CD4-positive, alpha-beta T cell treated with Interleukin-10 for 1 hour (primary cell): Measurements from ENCODE around the gene ACSBG1.

ENCODE experiments used
- DNase-seq: peaks from one replicate; pipeline ENCODE4 v3.0.0-alpha.2; 2020

The ACSBG1 gene

DNA sequence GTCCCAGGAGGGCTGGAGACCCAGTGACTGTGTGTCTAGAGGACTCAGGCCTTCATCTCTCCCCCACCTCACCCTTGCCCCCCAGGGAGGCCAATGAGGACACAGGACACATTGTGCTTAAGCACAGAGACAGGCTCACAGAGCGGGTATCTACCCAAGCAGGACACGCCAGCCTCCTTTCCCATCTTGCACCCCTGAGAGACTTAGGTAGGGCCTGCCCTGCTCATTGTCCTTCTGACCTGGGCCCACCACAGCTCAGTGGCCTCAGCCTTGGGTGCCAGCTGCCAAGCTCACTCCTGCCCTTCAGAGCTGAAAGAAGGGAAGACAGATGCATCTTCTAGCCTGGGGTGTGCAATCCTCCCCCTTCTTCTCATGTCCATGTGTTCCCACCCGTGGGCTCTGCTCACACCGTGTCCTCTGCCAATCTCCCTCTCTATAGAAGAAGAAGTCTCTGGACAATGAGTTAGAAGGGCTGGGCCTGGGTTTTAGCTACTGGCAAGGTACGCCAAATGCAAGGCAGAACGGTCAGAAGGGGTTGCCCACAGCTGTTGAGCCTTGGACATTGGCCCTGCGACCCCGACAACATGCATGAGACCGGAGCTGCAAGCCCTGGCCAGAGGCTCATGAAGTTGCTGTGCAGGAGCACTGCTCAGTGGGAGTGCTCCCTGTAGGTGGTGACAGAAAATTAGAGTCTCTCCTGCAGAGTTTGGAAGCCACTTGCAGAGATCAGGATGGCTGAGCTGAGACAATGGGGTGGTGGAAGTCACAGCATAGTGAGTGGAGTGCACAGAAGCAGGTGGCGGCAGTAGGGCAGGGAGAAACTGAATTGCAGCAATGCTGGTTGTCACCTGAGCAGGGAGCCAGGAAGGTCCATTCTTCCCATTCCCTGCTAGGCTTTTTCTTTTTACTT lies 32.8 kb downstream of the ACSBG1 start:
- DNase-seq = no peak

- no peak for DNase-seq
These were observed 34.0 kb downstream of the ACSBG1 start for GRCh38 chr15:78200276-78200930.

DNA sequence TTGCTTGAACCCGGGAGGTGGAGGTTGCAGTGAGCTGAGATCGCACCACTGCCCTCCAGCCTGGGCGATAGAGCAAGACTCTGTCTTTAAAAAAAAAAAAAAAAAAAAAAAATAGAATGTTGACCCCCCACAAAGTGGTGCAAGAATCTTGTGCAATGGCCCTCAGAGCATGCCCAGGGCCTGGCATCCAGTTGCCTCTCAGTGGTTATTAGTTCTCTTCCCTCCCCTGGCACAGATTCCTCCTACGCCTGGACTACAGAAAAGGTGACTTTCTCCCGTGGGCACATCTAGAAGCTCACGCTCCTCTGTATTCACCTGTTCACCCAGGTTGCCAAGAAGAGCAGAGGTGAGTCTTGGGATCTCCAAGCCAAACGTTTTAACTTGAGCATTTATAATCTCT lies 36.7 kb downstream of the ACSBG1 start:
- DNase-seq = no peak

GRCh38 chr15:78195735-78196201 lies 38.6 kb downstream of the ACSBG1 start:
- DNase-seq = peak; percentile 52

DNA sequence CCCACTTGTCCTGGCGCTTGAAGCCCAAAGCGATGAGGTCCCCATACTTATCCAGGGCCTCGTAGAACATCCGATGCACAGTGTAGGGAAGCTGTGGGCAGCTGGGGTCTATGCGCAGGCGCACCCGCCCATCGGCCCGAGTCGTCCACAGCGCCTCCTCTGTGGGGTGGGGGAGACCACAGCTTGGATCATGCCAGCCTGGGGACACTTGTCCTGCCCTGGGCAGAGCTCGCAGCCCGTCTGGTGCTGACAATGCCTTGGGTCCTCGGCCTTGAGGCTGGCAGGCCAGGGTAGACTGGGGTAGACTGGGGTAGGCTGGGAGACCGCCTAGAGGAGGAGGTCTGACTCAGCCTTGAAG lies 39.8 kb downstream of the ACSBG1 start:
- no peak for DNase-seq

DNA sequence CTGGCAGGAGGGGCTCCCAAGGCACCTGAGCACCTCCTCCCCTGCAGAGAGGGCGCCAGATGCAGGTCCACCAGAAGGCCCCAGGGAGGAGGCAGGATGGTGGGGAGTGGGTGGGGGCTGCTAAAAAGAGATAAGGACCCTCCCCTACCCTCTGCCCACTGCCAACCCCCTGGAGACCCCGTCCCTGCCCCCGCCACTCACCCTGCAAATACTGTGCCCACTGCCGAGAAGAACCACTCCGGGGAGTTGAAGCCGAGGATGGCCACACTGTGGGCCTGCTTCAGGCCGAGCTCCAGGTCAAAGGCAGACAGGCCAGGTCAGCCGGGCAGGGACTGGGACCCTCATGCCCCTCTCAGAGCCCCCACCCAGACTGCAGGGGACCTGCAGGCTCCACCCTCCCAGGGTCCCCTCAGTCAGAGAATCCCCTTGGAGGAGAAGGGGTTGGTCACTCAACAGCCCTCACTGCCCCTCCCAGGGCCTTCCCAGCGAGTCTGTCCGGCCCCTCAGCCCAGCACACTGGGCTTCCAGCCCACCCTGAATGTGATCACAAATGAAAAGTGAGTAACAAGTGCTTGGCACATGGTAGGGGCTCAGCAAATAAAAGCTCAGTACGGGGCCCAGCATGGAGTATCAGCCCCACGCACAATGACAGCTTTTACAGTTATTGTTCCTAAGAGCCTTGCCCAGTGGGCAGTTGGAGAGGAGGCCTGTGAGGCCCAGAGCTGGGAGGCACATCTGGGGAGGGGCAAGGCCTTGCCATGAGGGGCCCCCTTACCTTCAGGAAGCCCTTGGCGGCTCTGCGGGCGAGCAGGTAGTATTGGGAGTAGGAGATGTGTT lies 40.4 kb downstream of the ACSBG1 start:
- no peak for DNase-seq

GRCh38 chr15:78192826-78193594 lies 41.4 kb downstream of the ACSBG1 start:
- no peak for DNase-seq

GRCh38 chr15:78182821-78183220 lies 51.5 kb downstream of the ACSBG1 start:
- DNase-seq = no peak

DNA sequence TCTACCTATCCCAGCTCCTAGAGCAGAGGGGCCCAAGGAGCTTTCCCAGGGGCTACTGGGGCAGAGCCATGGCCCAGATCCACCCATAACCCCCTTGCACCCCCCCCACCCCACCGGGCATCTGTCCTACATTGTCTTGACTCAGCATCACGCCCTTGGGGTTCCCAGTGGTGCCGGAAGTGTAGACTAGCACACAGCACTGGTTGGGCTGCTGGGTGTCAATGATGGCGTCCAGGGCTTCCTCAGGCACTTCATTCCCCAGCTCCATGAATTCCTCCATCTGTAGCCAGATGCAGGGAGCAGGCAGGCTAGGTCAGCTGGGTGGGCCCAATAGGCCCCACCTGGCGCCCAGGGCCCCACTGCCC lies 52.0 kb downstream of the ACSBG1 start:
- DNase-seq = no peak

- DNase-seq = no peak
These were observed 54.5 kb downstream of the ACSBG1 start for GRCh38 chr15:78179906-78180305.

DNA sequence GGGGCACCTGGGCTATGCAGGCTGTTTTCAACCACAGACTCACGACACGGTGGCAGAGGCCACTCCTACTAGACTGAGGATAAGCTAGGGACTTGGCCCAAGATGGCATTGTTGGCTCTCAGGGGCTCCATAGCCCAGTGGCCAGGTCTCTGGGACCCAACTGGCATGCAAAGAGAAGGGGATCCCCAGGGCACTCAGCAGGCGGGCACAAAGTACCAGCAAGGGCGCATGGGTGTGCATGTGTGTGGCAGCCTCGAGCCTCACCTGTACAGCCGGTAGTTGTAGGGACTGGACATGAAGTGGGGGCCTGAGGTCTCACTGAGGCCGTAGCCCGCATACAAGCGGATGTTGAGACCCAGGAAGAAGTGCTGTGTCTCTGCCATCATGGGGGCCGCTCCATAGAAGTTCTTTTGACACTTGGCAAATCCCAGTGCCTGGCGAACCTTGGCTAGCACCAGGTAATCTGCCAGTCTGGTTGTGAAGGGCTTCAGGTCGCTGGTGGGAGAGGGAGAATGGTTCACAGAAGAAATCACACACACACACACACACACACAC lies 55.0 kb downstream of the ACSBG1 start:
- DNase-seq = no peak

- no peak for DNase-seq
These were observed 56.3 kb downstream of the ACSBG1 start for GRCh38 chr15:78178064-78178463.

GRCh38 chr15:78177447-78177873 lies 56.9 kb downstream of the ACSBG1 start:
- DNase-seq = peak; percentile 32

DNA sequence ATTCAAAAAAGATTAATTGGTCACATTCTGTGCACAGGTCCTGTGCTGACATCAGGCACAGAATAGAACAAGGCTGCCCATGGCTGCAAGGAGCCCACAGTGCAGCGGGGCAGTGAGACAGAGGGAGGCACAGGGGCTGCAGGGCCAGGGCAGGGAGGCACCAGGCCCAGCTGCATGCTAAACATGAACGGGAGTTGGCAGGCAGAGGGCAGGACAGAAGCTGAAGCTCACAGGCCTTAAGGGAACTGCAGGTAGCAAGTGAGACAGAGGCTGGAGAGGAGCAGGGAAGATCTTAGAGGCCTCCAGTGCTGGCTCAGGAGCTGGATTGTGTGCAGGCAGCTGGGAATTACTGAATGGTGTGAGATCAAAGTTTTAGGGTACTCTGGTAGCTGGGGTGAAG lies 59.0 kb downstream of the ACSBG1 start:
- no peak for DNase-seq

DNA sequence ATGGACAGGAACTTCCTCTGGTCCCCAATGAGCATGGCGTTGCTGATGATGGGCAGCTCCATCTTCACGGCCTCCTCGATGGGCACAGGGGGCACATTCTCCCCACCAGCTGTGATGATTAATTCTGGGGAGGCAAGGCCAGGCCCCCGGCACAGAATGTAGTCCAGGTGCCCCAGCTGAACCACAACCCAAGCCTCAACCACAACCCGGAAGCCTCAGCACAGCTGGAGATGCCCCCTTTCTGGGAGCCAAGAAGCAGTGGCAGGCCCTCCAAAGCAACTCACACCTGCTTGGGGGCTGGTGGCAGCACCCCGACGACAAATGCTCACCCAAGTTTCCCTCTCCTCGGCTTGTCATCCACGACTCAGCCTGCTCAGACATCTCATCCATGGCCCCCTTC lies 60.0 kb downstream of the ACSBG1 start:
- DNase-seq = no peak

- DNase-seq = no peak
These were observed 62.4 kb downstream of the ACSBG1 start for GRCh38 chr15:78171864-78172472.

GRCh38 chr15:78170848-78171773 lies 63.3 kb downstream of the ACSBG1 start:
- no peak for DNase-seq

- no peak for DNase-seq
These were observed 65.8 kb downstream of the ACSBG1 start for GRCh38 chr15:78168608-78169007.

DNA sequence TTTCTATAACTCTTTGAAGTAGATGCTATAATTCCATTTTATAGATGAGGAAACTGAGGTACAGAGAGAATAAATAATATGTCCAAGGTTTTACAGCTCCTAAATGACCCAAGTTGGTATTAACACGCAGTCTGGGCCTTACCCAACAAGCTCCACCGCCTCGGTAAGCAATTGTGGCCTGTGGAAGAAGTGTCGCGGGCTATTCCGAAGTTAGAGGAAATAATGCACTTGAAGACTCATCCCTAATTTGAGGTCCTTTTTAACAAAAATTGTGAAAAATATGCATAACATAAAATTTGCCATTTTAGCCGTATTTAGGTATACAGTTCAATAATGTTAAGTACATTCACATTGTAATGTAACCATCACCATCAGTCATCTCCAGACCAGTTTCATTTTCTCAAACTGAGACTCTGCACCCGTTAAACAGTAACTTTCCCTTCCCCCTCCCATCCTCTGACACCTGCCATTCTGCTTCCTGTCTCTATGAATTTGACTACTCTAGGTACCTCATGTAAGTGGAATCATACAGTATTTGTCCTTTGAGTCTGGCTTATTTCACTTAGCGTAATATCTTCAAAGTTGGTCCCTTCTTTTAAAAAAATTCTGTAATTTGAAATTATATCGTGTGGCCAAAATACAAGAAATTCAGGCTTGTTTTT lies 67.0 kb downstream of the ACSBG1 start:
- peak; percentile 46 for DNase-seq

- no peak for DNase-seq
These were observed 70.4 kb downstream of the ACSBG1 start for GRCh38 chr15:78164010-78164409.
